ENCODE results near the gene LCNL1.

LCNL1 gene

DNA sequence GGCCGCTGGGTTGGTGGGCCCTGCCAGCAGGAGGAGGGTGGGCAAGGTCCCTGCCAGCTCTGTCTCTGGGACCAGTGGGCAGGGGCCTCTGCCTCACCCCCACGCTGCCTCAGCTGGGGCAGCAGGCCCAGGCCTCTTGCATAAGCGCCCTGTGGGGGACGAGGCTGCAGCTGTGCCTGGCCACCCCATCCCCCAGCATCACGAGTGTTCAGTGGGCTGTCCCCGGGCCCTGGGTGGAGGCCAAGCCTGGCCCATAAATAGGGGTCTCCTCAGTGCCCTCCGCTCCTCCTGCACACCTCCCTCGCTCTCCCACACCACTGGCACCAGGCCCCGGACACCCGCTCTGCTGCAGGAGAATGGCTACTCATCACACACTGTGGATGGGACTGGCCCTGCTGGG is 5.6 kb upstream of the LCNL1 start, which contains the start of gene PTGDS:
PTGDS (plus strand) TSS at position 282 of the 400 bp plus-strand sequence; CDS start at position 357, 75 bp downstream.
- DNase-seq: no peak

DNA sequence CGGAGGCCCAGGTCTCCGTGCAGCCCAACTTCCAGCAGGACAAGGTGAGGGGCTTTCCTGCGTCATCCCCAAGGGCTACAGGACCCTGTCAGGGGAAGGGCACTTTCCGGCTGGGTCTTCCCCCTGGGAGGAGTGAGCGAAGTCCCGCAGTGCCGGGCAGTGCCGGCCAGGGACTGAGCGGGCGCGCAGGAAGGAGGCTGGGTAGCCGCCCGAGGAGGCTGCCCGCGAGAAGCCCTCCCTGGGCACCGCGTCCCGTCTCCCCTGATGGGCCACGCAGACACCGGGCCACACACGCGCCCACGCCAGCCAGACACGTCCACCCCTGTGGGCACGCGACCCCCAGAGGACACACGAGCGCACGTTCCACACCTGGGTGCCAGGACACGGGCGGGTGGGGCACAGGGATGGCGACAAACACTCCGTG is 5.1 kb upstream of the LCNL1 start:
- no peak for DNase-seq

DNA sequence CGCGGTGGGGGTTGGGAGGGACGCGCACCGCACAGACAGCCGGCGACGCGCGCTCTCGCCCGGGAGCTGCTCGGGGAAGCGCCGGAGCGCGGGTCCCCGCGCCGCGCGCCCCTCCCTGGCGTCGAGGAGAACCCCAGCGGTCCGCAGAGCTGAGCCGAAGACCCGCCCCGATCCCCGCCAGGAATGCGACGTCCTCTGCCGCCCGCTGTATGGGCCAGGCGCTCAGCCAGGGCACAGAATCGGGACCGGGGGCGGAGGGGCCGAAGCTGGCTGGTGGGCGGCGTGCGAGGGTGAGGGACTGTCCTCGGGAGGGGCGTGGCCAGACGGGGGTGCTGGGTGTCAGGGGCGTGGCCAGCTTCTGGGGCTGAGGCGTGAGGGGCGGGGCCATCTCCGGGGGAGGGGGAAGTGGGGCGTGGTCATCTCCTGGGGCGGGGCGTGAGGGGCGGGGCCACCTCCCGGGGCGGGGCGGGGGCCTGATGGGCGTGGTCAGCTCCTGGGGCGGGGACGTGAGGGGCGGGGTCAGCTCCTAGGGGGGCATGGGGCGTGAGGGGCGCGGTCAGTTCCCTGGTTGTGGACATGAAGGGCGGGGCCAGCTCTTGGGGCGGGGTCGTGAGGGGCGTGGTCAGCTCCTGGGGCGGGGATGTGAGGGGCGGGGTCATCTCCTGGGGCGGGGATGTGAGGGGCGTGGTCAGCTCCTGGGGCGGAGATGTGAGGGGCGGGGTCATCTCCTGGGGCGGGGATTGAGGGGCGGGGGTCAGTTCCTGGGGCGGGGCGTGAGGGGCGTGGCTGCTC is 4.5 kb upstream of the LCNL1 start:
- peak; percentile 80 for DNase-seq

DNA sequence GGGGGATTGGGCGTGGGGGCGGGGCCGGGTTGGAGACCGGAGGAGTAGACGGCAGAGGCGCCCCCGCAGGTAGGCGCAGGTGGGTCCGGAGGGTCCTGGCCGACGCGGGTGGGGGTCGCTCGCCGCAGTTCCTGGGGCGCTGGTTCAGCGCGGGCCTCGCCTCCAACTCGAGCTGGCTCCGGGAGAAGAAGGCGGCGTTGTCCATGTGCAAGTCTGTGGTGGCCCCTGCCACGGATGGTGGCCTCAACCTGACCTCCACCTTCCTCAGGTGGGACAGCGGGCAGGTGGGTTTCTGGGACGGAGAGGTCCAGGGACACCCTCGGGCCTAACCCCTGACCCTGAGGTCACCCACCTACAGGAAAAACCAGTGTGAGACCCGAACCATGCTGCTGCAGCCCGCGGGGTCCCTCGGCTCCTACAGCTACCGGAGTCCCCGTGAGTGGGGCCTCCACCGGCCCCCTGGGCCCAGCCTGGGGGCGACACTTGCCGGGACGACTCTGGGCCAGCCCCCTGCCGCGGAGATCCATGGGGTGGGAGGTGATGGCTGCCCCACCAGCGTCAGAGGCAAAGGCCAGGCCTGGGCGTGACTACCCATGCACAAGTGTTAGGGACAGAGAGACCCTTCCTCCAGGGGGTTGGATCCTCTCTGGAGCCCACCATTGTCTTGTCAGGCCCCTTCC is 3.8 kb upstream of the LCNL1 start:
- DNase-seq: no peak

DNA sequence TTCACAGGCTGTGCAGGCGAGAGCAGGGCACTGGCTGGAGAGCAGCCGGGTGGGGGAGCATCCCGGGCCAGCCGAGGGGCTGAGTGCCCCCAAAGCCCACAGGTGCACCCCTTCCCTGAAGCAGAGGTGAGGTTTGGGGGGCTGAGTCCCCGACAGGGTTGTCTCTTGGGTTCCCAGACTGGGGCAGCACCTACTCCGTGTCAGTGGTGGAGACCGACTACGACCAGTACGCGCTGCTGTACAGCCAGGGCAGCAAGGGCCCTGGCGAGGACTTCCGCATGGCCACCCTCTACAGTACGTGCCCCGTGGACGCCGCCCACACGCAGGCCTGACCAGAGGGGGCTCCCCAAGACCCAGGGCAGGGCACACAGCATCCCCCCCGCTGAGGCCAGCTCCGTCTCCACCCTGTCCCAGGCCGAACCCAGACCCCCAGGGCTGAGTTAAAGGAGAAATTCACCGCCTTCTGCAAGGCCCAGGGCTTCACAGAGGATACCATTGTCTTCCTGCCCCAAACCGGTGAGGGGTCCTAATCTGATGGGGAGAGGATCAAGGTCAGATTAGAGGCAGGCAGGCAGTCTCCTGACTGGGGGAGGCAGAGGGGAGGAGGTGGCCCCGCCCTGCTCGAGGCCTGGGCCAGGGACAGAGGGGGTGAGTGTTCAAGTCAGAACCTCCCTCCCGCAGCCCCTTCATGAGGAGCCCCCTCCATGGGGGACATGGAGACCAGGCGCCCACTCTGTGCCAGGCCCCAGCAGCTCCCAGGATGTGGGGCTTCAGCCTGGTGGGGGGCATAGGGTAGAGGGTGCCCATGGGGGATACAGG is 2.8 kb upstream of the LCNL1 start:
- no peak for DNase-seq

DNA sequence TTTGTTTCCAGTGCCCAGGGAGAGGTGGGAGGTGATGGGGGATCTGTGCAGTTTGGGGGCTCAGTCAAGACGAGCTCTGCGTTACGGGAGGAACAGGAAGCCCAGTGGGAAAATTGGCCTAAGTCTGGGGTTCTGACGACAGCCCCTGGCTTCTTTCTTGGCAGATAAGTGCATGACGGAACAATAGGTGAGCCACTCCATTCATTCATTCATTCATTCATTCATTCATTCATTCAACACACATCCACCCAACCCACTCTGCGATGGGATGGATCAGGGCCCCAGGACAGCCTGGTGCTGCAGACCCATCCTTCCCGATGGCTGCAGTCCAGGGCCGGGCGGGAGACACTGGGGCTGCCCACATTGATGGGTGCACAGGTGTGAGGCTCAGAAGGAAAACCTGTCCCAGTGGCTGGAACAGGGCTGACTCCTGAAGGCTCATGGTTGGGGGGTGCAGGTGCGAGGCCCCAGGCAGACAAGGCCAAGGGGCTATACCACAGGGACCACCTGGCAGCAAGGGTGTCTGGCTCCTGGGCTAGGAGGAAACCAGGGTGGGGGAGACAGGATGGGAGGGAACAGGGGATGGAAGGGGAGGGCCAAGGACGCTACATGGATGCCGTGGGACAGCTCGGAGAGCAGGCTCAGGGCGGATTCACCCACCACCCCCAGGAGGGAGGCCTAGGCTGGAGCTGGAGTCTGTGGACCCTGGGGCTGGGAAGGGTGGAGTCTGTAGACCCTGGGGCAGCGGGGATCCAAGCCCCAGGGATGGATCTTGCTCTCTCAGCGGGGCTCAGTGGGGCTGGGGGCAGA is 1.9 kb upstream of the LCNL1 start:
- no peak for DNase-seq

DNA sequence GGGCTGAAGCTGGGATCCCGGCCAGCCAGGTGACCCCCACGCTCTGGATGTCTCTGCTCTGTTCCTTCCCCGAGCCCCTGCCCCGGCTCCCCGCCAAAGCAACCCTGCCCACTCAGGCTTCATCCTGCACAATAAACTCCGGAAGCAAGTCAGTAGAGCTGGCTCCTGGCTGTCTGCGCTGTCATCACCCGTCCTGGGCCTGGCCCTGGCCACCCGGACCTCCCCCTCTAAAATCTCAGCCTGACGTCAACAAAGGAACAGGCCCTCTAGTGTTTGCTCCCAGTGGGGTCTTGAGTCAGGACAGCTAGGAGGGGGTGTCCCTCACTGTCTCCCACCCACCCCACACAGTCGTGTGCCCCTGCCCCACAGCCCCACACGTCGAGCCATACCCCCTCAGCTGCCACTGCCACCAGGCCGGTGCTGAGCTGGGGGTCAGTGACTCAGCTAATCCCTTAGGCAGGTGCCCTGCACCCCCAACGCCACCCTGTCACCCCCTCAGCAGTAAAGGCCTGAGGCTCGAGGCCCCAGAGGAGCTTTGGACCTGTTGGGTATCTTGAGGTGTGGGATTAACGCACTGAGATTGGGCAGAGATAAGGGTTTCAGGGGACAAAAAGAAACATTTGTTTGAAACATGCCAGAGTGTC is 1.1 kb upstream of the LCNL1 start:
- DNase-seq: no peak

DNA sequence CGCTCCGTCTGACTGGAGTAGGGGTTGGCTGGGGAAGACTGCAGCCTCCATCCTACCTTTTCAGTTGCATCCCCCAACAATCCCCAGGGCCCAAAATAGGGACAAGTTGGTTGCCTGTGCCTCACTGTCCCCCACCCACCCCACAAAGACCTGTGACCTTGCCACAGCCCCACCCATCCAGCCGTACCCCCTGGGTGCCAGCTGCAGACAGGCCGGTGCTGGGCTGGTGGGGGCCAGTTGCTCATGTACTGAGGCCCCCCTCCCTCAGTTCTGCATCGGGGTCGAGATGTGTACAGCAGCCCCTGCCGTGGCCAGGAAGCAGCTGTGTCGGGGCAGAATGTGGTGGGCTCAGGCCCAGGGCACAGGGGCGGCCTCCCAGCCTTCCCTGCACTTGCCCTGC is 374 bp downstream of the LCNL1 start:
- DNase-seq: no peak

DNA sequence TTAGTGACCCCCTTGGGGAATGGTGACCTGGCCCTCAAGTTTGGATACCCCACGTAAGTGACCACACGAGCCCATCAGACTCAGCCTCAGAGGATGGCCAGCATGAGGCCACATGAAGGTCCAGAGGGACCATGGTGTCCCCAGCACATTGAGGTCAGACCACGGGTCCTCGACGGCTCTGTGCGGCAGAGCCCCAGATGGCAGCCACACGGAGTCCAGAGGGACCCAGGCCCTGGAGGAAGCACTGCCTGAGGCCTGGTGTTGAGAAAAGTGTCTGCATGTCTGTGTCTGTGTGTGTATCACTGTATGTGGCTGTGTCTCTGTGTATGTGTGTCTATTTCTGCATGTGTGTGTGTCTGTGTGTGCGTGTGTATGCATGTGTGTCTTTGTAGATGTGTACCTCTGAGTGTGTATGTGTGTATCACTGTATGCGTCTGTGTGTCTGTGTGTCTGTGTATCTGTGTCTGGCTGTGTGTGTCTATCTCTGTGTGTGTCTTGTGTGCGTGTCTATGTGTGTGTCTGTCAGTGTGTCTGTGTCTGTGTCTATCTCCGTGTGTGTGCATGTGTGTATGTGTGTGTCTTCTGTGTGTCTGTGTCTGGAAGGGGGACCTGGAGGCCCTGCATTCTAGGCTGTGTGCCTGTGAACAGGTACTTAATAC is 992 bp downstream of the LCNL1 start:
- DNase-seq: no peak

DNA sequence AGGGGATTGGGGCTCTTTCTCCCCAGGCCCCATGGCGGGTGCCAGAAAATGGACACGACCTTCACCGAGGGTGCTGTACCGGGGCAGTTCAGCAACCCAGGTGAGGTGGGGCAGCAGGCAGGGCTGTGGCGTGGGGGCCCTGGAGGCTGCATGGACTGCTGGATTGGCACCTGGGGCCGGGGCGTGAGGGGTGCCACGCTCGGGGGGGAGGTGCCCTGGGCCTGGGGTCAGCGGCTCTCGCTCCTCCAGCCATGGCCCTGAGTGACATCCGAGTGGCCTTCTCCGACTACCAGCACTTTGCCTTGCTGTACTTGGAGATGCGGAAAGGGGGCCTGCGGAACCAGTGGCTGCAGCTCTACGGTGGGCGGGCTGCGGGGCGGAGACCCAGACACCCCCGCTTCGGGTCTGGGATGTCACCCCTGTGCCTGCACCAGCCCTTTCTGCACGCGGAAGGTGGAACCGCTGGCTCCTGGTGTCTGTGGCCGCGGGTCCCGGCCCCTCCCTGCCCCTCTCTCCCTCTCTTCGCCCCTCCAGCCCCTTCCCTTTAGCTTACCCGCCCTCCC is 1.8 kb downstream of the LCNL1 start:
- DNase-seq: no peak

DNA sequence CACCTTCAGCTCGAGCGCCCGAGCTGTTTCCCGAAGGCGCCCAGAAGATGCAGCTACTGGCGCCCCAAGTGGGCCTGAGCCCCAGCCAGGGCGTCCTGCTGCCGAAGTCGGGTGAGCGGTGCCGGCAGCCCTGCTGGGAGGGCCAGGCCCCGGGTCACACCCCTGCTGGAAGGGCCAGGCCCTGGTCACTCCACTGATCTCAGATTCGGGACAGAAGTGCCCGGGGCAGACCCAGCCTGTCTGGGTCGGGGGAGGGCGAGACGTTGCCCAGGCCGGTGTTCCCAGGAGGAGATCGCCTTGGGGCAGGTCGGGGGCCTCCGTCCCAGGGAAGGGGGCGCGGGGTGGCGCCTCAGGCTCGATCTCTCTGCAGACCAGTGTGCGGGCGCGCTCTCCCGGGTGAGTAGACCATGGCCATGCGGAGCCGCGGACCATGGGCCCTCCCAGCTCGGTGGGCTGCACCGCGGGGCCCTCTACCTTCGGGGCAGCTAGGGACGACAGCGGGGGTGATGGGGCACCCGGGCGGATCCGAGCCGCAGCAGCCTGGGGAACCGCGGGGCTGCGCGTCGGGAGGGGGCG is 2.3 kb downstream of the LCNL1 start:
- no peak for DNase-seq

DNA sequence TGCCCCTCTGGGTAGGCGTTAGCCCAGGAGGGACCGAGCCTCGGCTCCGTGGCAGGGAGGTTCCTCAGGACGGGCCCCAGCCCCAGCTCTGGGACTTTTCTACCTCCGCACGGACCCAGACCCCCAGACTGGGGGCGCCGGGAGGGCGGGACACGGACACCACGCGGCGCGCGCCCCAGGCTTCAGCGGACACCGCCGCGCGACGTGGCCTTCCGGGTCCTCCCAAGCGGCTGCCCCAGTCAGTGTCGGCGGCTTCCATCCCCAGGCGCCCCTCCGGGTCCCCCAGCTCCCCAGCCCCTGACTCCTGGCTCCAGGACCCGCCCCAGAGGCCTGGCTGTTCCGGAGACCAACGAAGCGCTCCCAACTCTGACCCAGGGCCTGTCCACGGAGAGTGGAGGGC is 3.1 kb downstream of the LCNL1 start:
- no peak for DNase-seq

DNA sequence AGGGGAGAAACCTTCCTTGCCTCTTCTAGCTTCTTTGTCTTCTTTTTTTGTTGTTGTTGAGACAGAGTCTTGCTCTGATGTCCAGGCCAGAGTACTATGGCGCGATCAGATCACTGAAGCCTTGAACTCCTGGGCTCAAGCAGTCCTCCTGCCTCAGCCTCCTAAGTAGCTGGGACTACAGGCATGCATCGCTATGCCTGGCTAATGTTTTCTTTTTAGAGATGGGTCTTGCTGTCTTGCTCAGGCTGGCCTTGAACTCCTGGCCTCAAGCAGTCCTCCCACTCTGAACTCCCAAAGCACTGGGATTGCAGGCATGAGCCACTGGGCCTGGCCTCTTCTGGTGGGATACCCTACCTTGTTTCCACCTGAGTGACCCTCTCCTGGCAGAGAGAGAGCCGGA is 6.1 kb downstream of the LCNL1 start:
- DNase-seq: no peak

DNA sequence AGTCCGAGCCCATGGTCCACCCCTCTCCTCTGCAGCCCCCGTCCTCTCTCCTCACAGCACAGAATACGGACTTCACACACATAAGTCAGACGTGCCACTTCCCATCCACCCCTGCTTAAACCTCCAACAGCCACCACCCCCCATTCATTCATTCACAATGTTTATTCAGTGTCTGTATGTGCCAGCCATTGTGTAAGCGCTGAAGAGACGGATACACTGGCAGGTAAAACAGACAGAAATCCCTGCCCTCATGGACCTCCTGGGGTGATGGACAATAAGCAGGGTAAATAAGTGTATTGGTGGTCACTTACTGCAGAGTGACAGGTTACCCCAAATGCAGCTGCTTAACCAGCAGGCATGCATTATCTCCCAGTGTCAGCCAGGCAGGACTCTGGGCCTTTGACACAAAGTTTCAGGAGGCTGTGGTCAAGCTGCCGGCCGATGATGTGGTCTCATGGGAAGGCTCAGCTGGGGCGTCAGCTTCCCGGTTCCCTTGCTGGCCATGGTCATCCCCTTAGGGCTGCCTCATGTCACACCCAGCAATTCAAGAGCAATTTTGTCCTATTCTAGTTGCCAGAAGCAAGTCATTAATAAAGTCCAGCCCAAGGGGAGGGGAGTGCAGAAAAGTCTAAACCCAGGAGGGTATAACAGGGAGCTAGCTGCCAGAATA is 7.6 kb downstream of the LCNL1 start:
- no peak for DNase-seq

DNA sequence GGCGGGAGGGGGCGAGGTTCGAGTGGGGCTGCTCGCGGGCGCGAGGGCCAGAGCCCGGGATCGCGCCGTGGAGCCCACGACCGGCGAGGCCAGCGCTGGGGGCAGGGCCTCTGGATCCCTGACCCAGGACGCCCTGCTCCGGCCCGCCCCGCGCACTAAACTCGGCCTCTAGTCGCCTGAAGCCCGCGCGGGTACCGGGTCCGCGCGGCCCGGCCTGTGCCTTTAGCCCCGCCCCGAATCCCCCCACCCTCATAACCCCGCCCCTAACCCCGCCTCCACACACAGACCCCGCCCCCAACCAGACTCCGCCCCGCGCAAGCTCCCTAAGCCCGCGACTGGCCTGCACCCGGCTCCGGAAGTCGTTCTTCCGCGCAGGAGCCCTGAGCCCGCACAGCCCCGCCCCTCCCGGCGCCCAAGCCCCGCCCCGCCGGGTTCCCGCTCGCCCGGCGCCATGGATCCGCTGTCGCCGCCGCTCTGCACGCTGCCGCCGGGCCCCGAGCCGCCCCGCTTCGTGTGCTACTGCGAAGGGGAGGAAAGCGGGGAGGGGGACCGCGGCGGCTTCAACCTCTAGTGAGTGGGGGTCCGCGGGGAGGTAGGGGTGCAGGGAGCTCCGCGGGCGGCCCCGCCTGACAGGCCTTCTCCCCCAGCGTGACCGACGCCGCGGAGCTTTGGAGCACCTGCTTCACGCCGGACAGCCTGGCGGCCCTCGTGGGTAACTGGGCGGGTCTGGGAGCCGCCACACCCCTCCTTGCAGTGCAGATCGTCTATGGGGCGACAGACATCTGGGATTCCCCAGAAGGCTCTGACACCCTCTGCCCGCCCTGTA is 9.4 kb downstream of the LCNL1 start, which contains the start of gene PAXX:
PAXX (plus strand) TSS at position 430 of the 826 bp plus-strand sequence; CDS start at position 452, 22 bp downstream.
- peak; percentile 94 for DNase-seq

DNA sequence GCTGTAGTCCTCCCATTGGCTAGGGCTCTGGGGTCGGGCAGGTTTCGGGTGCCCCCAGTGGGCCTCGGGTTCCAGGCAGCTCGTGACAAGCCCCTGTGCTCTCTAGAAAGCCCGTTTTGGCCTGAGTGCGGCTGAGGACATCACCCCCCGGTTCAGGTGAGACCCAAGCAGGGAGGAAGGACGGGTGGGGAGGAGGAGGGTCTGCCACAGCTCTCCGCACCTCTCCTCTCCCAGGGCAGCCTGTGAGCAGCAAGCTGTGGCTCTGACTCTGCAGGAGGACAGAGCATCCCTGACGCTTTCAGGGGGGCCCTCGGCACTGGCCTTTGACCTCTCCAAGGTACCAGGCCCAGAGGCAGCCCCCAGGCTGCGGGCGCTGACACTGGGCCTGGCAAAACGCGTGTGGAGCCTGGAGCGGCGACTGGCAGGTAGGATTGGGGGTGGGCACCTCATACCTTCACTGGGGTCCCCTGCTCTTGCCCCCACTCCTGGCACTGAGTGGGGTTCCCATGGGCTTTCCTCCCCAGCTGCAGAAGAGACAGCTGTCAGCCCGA is 10.1 kb downstream of the LCNL1 start:
- no peak for DNase-seq

DNA sequence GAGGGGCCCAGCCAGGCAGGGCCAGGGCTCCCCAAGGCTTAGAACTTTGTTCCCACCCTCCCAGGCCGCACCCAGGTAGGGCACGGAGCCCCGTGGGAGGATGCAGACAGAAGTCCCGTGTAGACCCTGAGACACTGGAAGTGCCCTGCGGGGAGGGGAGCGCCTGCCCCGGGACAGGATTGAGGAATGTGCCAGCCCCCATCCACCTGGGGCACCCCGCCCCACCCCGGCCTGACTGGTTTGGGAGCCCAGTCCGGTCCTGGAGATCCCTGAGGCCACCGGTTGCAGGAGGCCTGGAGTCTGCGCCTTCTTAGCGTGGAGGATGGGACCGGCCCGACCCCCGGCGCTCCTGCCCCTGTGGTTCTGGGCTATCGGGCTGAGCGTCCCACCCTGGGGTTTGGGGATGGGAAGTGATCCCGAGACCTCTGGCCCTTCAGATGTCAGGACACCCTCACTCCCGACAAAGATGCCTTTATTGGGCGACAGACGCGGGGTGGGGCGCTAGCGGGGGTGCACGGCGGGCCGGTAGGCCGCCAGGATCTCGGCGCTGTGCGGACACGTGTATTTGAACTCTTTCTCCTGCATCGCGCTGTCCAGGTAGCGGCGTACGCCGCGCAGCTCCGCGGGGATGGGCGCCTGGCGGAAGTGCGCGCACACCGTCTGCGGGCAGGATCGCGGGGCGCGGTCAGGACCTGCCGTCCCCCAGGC is 11.5 kb downstream of the LCNL1 start:
- DNase-seq: no peak

DNA sequence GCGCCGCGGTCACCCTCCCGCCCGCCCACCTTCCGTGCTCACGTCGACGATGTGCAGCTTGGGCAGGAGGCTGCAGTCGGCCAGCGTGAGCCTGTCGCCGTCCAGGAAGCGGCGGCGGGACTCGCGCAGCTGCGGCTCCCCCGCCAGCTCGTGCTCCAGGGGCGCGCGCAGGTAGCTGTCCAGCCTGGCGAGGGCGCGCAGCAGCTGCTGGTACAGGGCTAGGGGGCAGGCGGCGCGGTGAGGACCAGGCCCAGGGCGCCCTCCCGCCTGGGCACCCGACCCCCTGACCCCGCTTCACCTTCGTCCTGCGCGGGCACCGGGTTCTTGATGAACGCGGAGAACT is 12.1 kb downstream of the LCNL1 start:
- DNase-seq: no peak

Data from T-helper 9 cell (primary cell).